H1 (cell line): ENCODE results near the gene ZPBP. TPM values are rescaled to one million over a fixed set of nuclear protein-coding genes. Genes with fewer than 3 reads are reported as not detected.
A peak's percentile ranks its signal among the peaks of the same experiment; 100 is the strongest.

Source experiments
- CTCF ChIA-PET: fragments of 300-600 bp; sonication (Branson Sonifier 250); formaldehyde crosslinking; loops from one replicate; lab custom pipeline; 2021; ENCODE audit not compliant: partially characterized antibody; lab: Charles Lee
- POLR2A ChIA-PET: fragments of 300-600 bp; sonication (Branson Sonifier 250); formaldehyde crosslinking; loops from one replicate; lab custom pipeline; 2021; ENCODE audit warnings: inconsistent platforms; ENCODE audit not compliant: partially characterized antibody; lab: Charles Lee
- DNase-seq, 2 experiments: peaks; one replicate each; pipeline versions ENCODE4 v3.0.0 to v3.0.0-alpha.2; 2010 to 2022; ENCODE audit warnings: low spot score in 2 of 2, low read depth in 1 of 2, mixed read lengths in 1 of 2
- FAIRE-seq: peaks from 2 replicates; lab custom pipeline; 2011; peaks lifted over from hg19 to GRCh38; lab: Jason Lieb, UNC
- H2AFZ ChIP-seq: 2 replicates; pipeline ENCODE4 v1.8.1; 2012; ENCODE audit warnings: low read length, inconsistent platforms
- H2AK5ac ChIP-seq: 2 replicates; pipeline ENCODE4 v1.6.1; 2013; ENCODE audit warnings: low read depth, low read length
- H2BK120ac ChIP-seq: replicated peaks from 2 replicates; pipeline ENCODE3; 2013; ENCODE audit warnings: low read depth, low read length, inconsistent platforms
- H2BK12ac ChIP-seq: 2 replicates; pipeline ENCODE4 v1.6.1; 2013; ENCODE audit warnings: low read depth, low read length
- H2BK15ac ChIP-seq: 2 replicates; pipeline ENCODE4 v1.6.1; 2013; ENCODE audit warnings: low read length
- H2BK20ac ChIP-seq: 2 replicates; pipeline ENCODE4 v1.6.1; 2013; ENCODE audit warnings: low read length
- H2BK5ac ChIP-seq: 2 replicates; pipeline ENCODE4 v1.6.1; 2013; ENCODE audit warnings: low read depth, low read length
- H3K14ac ChIP-seq: 2 replicates; pipeline ENCODE4 v1.6.1; 2013; ENCODE audit warnings: inconsistent platforms; ENCODE audit not compliant: insufficient read length
- H3K18ac ChIP-seq: 2 replicates; pipeline ENCODE4 v1.6.1; 2013; ENCODE audit warnings: low read length; ENCODE audit errors: extremely low read depth
- H3K23ac ChIP-seq: 2 replicates; pipeline ENCODE4 v1.6.1; 2013; ENCODE audit warnings: inconsistent platforms; ENCODE audit not compliant: insufficient read length
- H3K23me2 ChIP-seq: 2 replicates; pipeline ENCODE4 v1.6.1; 2013; ENCODE audit warnings: low read depth, low read length
- H3K27ac ChIP-seq: 2 replicates; pipeline ENCODE4 v1.6.1; 2011; ENCODE audit warnings: low read depth, low read length, inconsistent platforms
- H3K27me3 ChIP-seq, 4 experiments: replicated peaks in 1 of 4; 1 replicate in 1 of 4; 2 replicates in 3 of 4; pipeline versions ENCODE4 v1.6.1 to v1.8.1; 2011 to 2013; ENCODE audit warnings: low read length in 3 of 4, mild to moderate bottlenecking in 3 of 4, inconsistent platforms in 2 of 4, mixed read lengths in 2 of 4, moderate library complexity in 1 of 4; ENCODE audit not compliant: control insufficient read depth in 3 of 4, insufficient read depth in 3 of 4; ENCODE audit errors: extremely low read depth in 1 of 4
- H3K36me3 ChIP-seq, 4 experiments: 2 replicates each; pipeline versions ENCODE4 v1.6.1 to v1.8.1; 2011 to 2013; ENCODE audit warnings: mild to moderate bottlenecking in 4 of 4, low read length in 3 of 4, moderate library complexity in 2 of 4, control low read depth in 1 of 4, inconsistent platforms in 1 of 4; ENCODE audit not compliant: insufficient read depth in 4 of 4, control insufficient read depth in 2 of 4
- H3K4ac ChIP-seq: replicated peaks from 2 replicates; pipeline ENCODE3; 2013; ENCODE audit warnings: low read length, low read depth, mixed read lengths, inconsistent platforms; ENCODE audit not compliant: insufficient read length
- H3K4me1 ChIP-seq, 4 experiments: replicated peaks in 1 of 4; 1 replicate in 1 of 4; 2 replicates in 3 of 4; pipeline versions ENCODE4 v1.6.1 to v1.8.1; 2011 to 2013; ENCODE audit warnings: low read length in 3 of 4, inconsistent platforms in 2 of 4, mixed read lengths in 1 of 4; ENCODE audit not compliant: insufficient read depth in 4 of 4, control insufficient read depth in 3 of 4
- H3K4me2 ChIP-seq, 2 experiments: 2 replicates each; pipeline versions ENCODE4 v1.6.1 to v1.8.1; 2011 to 2013; ENCODE audit warnings: low read depth in 2 of 2, low read length in 2 of 2, control low read depth in 1 of 2, inconsistent platforms in 1 of 2, mild to moderate bottlenecking in 1 of 2; ENCODE audit not compliant: insufficient read depth in 1 of 2
- H3K4me3 ChIP-seq, 4 experiments: fragments of 200-600, 300-600 bp in 1 of 4; sonication (generic), shearing (Covaris generic), sonication (Bioruptor Twin) in 1 of 4; 2 replicates each; pipeline versions ENCODE4 v1.5.1 to v1.8.1; 2011 to 2016; ENCODE audit warnings: low read length in 4 of 4, low read depth in 3 of 4, control low read depth in 2 of 4, inconsistent platforms in 2 of 4, mild to moderate bottlenecking in 2 of 4, mixed read lengths in 1 of 4, moderate library complexity in 1 of 4; ENCODE audit not compliant: insufficient read depth in 2 of 4; ENCODE audit errors: extremely low read depth in 1 of 4
- H3K56ac ChIP-seq: replicated peaks from 2 replicates; pipeline ENCODE3; 2013; ENCODE audit warnings: low read depth, mild to moderate bottlenecking, mixed read lengths, low read length, inconsistent platforms; ENCODE audit not compliant: insufficient read length
- H3K79me1 ChIP-seq: 2 replicates; pipeline ENCODE4 v1.6.1; 2013; ENCODE audit warnings: low read depth, low read length, control low read depth
- H3K79me2 ChIP-seq, 2 experiments: 2 replicates each; pipeline versions ENCODE4 v1.6.1 to v1.8.1; 2012 to 2013; ENCODE audit warnings: low read length in 2 of 2, mild to moderate bottlenecking in 2 of 2, inconsistent platforms in 1 of 2; ENCODE audit not compliant: insufficient read depth in 2 of 2, control insufficient read depth in 1 of 2
- H3K9ac ChIP-seq, 4 experiments: replicated peaks in 1 of 4; 1 replicate in 1 of 4; 2 replicates in 3 of 4; pipeline versions ENCODE4 v1.6.1 to v1.8.1; 2011 to 2013; ENCODE audit warnings: low read depth in 3 of 4, low read length in 3 of 4, control low read depth in 2 of 4, mild to moderate bottlenecking in 2 of 4, moderate library complexity in 2 of 4, inconsistent platforms in 1 of 4; ENCODE audit errors: extremely low read depth in 1 of 4
- H3K9me3 ChIP-seq, 2 experiments: 2 replicates each; pipeline versions ENCODE4 v1.6.1 to v1.8.1; 2012 to 2013; ENCODE audit warnings: mild to moderate bottlenecking in 2 of 2, moderate library complexity in 2 of 2, control low read depth in 1 of 2, inconsistent platforms in 1 of 2, low read depth in 1 of 2, low read length in 1 of 2, mixed read lengths in 1 of 2; ENCODE audit not compliant: insufficient read depth in 2 of 2
- H4K20me1 ChIP-seq, 2 experiments: replicated peaks in 1 of 2; 2 replicates each; pipeline versions ENCODE3 to v1.8.1; 2011 to 2013; ENCODE audit warnings: inconsistent platforms in 2 of 2, low read length in 2 of 2, mild to moderate bottlenecking in 1 of 2; ENCODE audit not compliant: insufficient read depth in 2 of 2, control insufficient read depth in 1 of 2
- H4K5ac ChIP-seq: 2 replicates; pipeline ENCODE4 v1.6.1; 2013; ENCODE audit warnings: low read length, low read depth, mixed read lengths, inconsistent platforms; ENCODE audit not compliant: insufficient read length
- H4K8ac ChIP-seq: 2 replicates; pipeline ENCODE4 v1.8.0; 2013; ENCODE audit warnings: mild to moderate bottlenecking, moderate library complexity, low read length, inconsistent platforms; ENCODE audit not compliant: insufficient read depth; ENCODE audit errors: extremely low read depth
- H4K91ac ChIP-seq: replicated peaks from 2 replicates; pipeline ENCODE3; 2013; ENCODE audit warnings: low read length, mixed read lengths, inconsistent platforms; ENCODE audit not compliant: insufficient read length
- BACH1 ChIP-seq: IDR thresholded peaks from 2 replicates; pipeline ENCODE4 v1.6.1; 2012; ENCODE audit warnings: low read length, improper control_type of control experiment
- FOSL1 ChIP-seq: IDR thresholded peaks from 2 replicates; pipeline ENCODE4 v1.6.1; 2011; ENCODE audit warnings: mild to moderate bottlenecking, low read depth, low read length, moderate library complexity; ENCODE audit not compliant: insufficient read depth
- KDM1A ChIP-seq: fragments of 200-600, 300-600 bp; sonication (generic); IDR thresholded peaks from 2 replicates; pipeline ENCODE4 v1.7.1; 2016; ENCODE audit warnings: mild to moderate bottlenecking, low read length, borderline replicate concordance
- NANOG ChIP-seq: IDR thresholded peaks from 2 replicates; pipeline ENCODE4 v1.6.1; 2011; ENCODE audit warnings: low read length, low read depth, mild to moderate bottlenecking, inconsistent platforms; ENCODE audit not compliant: insufficient read depth, poor library complexity, severe bottlenecking
- POLR2AphosphoS5 ChIP-seq: IDR thresholded peaks from 2 replicates; pipeline ENCODE4 v1.6.1; 2011; ENCODE audit warnings: low read depth, low read length
- RAD21 ChIP-seq, 2 experiments: IDR thresholded peaks in 1 of 2; conservative IDR thresholded peaks in 1 of 2; 2 replicates each; pipeline ENCODE4 v1.6.1; 2011; ENCODE audit warnings: low read depth in 2 of 2, low read length in 2 of 2, improper control_type of control experiment in 1 of 2, inconsistent platforms in 1 of 2, mild to moderate bottlenecking in 1 of 2, moderate library complexity in 1 of 2
- SAP30 ChIP-seq: fragments of 300-600 bp; sonication (generic); IDR thresholded peaks from 2 replicates; pipeline ENCODE4 v1.7.1; 2012; ENCODE audit warnings: low read length, moderate library complexity, mild to moderate bottlenecking, inconsistent platforms; ENCODE audit not compliant: insufficient read depth, insufficient replicate concordance
- SP2 ChIP-seq: IDR thresholded peaks from 2 replicates; pipeline ENCODE4 v1.6.1; 2012; ENCODE audit warnings: mild to moderate bottlenecking, low read length, inconsistent platforms
- WGBS, 2 experiments: shearing (Covaris generic) in 1 of 2; methylation state at CpG; one replicate each; pipeline versions ENCODE4 v1.1.6 to v1.1.7; 2013 to 2015; ENCODE audit warnings: low lambda C conversion rate in 2 of 2, mixed read lengths in 2 of 2, inconsistent platforms in 1 of 2, low coverage in 1 of 2, missing lambda C conversion rate in 1 of 2; ENCODE audit not compliant: insufficient replicate concordance in 2 of 2, insufficient coverage in 1 of 2, insufficient read length in 1 of 2; ENCODE audit errors: extremely low coverage in 1 of 2, missing lambda C conversion rate in 1 of 2; 5-methylcytosine and 5-hydroxymethylcytosine counted together
- polyA plus RNA-seq, 7 experiments: library from polyadenylated mRNA; depleted of rRNA in 3 of 7; stranded (reverse) in 5 of 7; unstranded in 2 of 7; fragments of >200 nt in 5 of 7; fragments of 200-250 nt in 2 of 7; gene quantifications; 1 replicate in 5 of 7; 2 replicates in 1 of 7; 4 replicates in 1 of 7; pipeline versions ENCODE4 v1.2.1 to v1.2.3, GENCODE V29; 2011 to 2013; ENCODE audit warnings: missing spikeins in 2 of 7, mixed read lengths in 2 of 7
- total RNA-seq: library from RNA; stranded (reverse); fragmentation: NEBNext Ultra II Directional; extraction: Animal tissue kit (Norgen Biotek cat#: 25700); gene quantifications from 2 replicates; pipeline ENCODE4 v1.2.1, GENCODE V29; 2021
- TF ChIP-seq, protein P1 (sequence below), 3 experiments: IDR thresholded peaks; 1 replicate in 2 of 3; 2 replicates in 1 of 3; pipeline versions ENCODE4 v1.5.1 to v1.6.1; 2011; ENCODE audit warnings: low read length in 3 of 3, mild to moderate bottlenecking in 3 of 3, inconsistent platforms in 2 of 3, low read depth in 1 of 3, moderate library complexity in 1 of 3; ENCODE audit not compliant: insufficient read depth in 1 of 3; ENCODE audit errors: control extremely low read depth in 1 of 3

Gene ZPBP
- total and polyA plus RNA-seq, 2 of the 8 experiments (the other 6 are each of a cell fraction or from before 2014, with no cell fraction given): not detected

DNA sequence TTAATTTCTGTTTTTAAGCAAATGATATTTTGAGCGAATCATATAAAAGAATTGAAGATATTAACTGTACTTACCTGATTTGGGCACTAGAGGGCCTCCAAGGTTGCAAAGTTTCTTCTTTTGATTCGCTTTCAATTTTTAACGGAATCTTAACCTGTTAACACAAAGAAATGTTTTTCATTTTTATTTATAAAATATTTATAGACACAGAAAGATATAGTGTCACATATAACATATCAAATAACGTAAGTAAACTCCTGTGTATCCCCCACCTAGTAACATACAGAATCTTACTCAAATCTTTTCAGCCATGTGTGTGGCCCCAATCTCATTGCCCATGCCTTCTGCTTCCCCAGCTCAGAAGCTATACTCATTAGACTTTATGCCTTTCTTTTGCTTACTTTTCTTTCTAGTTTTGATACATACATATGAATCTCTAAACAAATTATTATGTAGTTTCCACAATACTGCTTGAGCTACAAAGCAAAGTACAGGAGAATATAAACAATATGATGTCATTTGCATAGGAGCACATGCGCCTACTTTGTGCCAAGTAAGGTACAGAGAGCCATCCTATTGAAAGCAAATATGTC is 49.5 kb upstream of the ZPBP start:
- no peak for TF ChIP-seq POLR2AphosphoS5
- TF ChIP-seq SP2: no peak
- TF ChIP-seq FOSL1: no peak
- TF ChIP-seq KDM1A: no peak
- TF ChIP-seq RAD21 (IDR thresholded peaks at IDR 0.05 in 1 of 2, conservative IDR thresholded peaks at IDR 0.05 in 1 of 2; ENCODE audit: low read depth in 2 of 2, low read length in 2 of 2): peak; percentile 57 to 58
- no peak for TF ChIP-seq BACH1
- no peak for TF ChIP-seq NANOG
- no peak for TF ChIP-seq SAP30
- TF ChIP-seq, protein P1, sequence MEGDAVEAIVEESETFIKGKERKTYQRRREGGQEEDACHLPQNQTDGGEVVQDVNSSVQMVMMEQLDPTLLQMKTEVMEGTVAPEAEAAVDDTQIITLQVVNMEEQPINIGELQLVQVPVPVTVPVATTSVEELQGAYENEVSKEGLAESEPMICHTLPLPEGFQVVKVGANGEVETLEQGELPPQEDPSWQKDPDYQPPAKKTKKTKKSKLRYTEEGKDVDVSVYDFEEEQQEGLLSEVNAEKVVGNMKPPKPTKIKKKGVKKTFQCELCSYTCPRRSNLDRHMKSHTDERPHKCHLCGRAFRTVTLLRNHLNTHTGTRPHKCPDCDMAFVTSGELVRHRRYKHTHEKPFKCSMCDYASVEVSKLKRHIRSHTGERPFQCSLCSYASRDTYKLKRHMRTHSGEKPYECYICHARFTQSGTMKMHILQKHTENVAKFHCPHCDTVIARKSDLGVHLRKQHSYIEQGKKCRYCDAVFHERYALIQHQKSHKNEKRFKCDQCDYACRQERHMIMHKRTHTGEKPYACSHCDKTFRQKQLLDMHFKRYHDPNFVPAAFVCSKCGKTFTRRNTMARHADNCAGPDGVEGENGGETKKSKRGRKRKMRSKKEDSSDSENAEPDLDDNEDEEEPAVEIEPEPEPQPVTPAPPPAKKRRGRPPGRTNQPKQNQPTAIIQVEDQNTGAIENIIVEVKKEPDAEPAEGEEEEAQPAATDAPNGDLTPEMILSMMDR (IDR thresholded peaks at IDR 0.05; ENCODE audit: control extremely low read depth in 1 of 3, insufficient read depth in 1 of 3, low read depth in 1 of 3, low read length in 3 of 3): peak in 1 of 3 experiments; percentile 48; a peak in 2 of 4 replicates
- Histone ChIP-seq H2BK5ac (no peak overlapping the region), H3K23me2 (no peaks in the 10 kb centered on the region), H3K4me3 (no peak overlapping the region), H2BK20ac (no peak overlapping the region), H4K20me1 (no peaks in the 10 kb centered on the region), H2BK15ac (no peak overlapping the region), H2AK5ac (no peak overlapping the region), H3K9ac (no peak overlapping the region), H2BK120ac (no peak overlapping the region), H3K56ac (no peak overlapping the region), H4K91ac (no peak overlapping the region), H3K14ac (no peak overlapping the region), H3K18ac (no peak overlapping the region), H3K27ac (no peak overlapping the region), H3K23ac (no peak overlapping the region), H3K4ac (no peak overlapping the region), H3K79me1 (no peaks in the 10 kb centered on the region), H2BK12ac (no peak overlapping the region), H3K9me3 (no peaks in the 10 kb centered on the region), H3K27me3 (no peaks in the 10 kb centered on the region), H4K5ac (no peak overlapping the region), H2AFZ (no peak overlapping the region), H3K36me3 (no peaks in the 10 kb centered on the region), H3K4me1 (no peaks in the 10 kb centered on the region), H3K79me2 (no peaks in the 10 kb centered on the region), H4K8ac (no peak overlapping the region), H3K4me2 (no peak overlapping the region)
- POLR2A ChIA-PET: no interaction called here
- DNase-seq (no peak), FAIRE-seq (no peak)
- WGBS, 2 experiments: 40% methylated on average over 5 of the region's 5 CpGs; no CpG with 5 or more reads in 1 of the 2 experiments
- CTCF ChIA-PET: interaction anchor here (0.5 to 3.6 kb wide), 21 partner anchors 7 to 1655 kb away, joined by 3 to 14 read pairs (median 3); no protein-coding TSS in a partner anchor
